ENCODE data around the gene TAF11L4. TPM values are rescaled to one million over a fixed set of nuclear protein-coding genes. Genes with fewer than 3 reads are reported as not detected.
"Not testable (repeated sequence)": the region's sequence is repeated elsewhere in the genome, so short reads cannot be mapped to it uniquely, and the experiment has no call there.

The TAF11L4 gene
- total and polyA plus RNA-seq, 4 donors: not detected

GRCh38 chr5:17519508-17519907 lies 2.1 kb upstream of the TAF11L4 start:
- not testable (repeated sequence) for H3K27ac ChIP-seq (ENCODE audit: low read depth in 1 of 2, low read length in 1 of 2); H3K4me1 ChIP-seq (ENCODE audit: control insufficient read depth in 5 of 5, insufficient read depth in 5 of 5, low read length in 5 of 5); H3K27me3 ChIP-seq (ENCODE audit: control insufficient read depth in 3 of 3, insufficient read depth in 3 of 3, low read length in 2 of 3); H3K36me3 ChIP-seq (ENCODE audit: control insufficient read depth in 4 of 4, insufficient read depth in 4 of 4, low read length in 4 of 4); H3K4me3 ChIP-seq; ATAC-seq (ENCODE audit: insufficient read depth, low FRiP score); H3K9me3 ChIP-seq (ENCODE audit: control insufficient read depth in 4 of 4, insufficient read depth in 3 of 4, low read length in 3 of 4); DNase-seq; H3K9ac ChIP-seq (ENCODE audit: insufficient read depth in 1 of 2, low read length in 2 of 2)
- WGBS, 2 donors: 91 to 96% methylated on average over 8 of the region's 14 CpGs

- H3K4me3 ChIP-seq; ATAC-seq (ENCODE audit: insufficient read depth, low FRiP score); H3K9me3 ChIP-seq (ENCODE audit: control insufficient read depth in 4 of 4, insufficient read depth in 3 of 4, low read length in 3 of 4); H3K27ac ChIP-seq (ENCODE audit: low read depth in 1 of 2, low read length in 1 of 2); H3K9ac ChIP-seq (ENCODE audit: insufficient read depth in 1 of 2, low read length in 2 of 2); H3K27me3 ChIP-seq (ENCODE audit: control insufficient read depth in 3 of 3, insufficient read depth in 3 of 3, low read length in 2 of 3); H3K4me1 ChIP-seq (ENCODE audit: control insufficient read depth in 5 of 5, insufficient read depth in 5 of 5, low read length in 5 of 5); H3K36me3 ChIP-seq (ENCODE audit: control insufficient read depth in 4 of 4, insufficient read depth in 4 of 4, low read length in 4 of 4); DNase-seq: not testable (repeated sequence)
- WGBS, 2 donors: no CpG with 5 or more reads among the region's 15 CpGs
Measured at GRCh38 chr5:17524935-17525334, 3.3 kb downstream of the TAF11L4 start, which contains the start of gene TAF11L5. Gene TAF11L5, plus strand, starts transcription at chr5:17525235.

GRCh38 chr5:17526504-17526903 lies 4.9 kb downstream of the TAF11L4 start:
- WGBS, 2 donors: 93 to 96% methylated on average over 9 of the region's 17 CpGs
- not testable (repeated sequence) for H3K9ac ChIP-seq (ENCODE audit: insufficient read depth in 1 of 2, low read length in 2 of 2); H3K27ac ChIP-seq (ENCODE audit: low read depth in 1 of 2, low read length in 1 of 2); H3K9me3 ChIP-seq (ENCODE audit: control insufficient read depth in 4 of 4, insufficient read depth in 3 of 4, low read length in 3 of 4); H3K36me3 ChIP-seq (ENCODE audit: control insufficient read depth in 4 of 4, insufficient read depth in 4 of 4, low read length in 4 of 4); ATAC-seq (ENCODE audit: insufficient read depth, low FRiP score); DNase-seq; H3K4me3 ChIP-seq; H3K27me3 ChIP-seq (ENCODE audit: control insufficient read depth in 3 of 3, insufficient read depth in 3 of 3, low read length in 2 of 3); H3K4me1 ChIP-seq (ENCODE audit: control insufficient read depth in 5 of 5, insufficient read depth in 5 of 5, low read length in 5 of 5)

- ATAC-seq (ENCODE audit: insufficient read depth, low FRiP score); H3K4me1 ChIP-seq (ENCODE audit: control insufficient read depth in 5 of 5, insufficient read depth in 5 of 5, low read length in 5 of 5); H3K27ac ChIP-seq (ENCODE audit: low read depth in 1 of 2, low read length in 1 of 2); H3K27me3 ChIP-seq (ENCODE audit: control insufficient read depth in 3 of 3, insufficient read depth in 3 of 3, low read length in 2 of 3); H3K36me3 ChIP-seq (ENCODE audit: control insufficient read depth in 4 of 4, insufficient read depth in 4 of 4, low read length in 4 of 4); H3K9me3 ChIP-seq (ENCODE audit: control insufficient read depth in 4 of 4, insufficient read depth in 3 of 4, low read length in 3 of 4); H3K9ac ChIP-seq (ENCODE audit: insufficient read depth in 1 of 2, low read length in 2 of 2); H3K4me3 ChIP-seq; DNase-seq: not testable (repeated sequence)
- WGBS, 2 donors: no CpG with 5 or more reads among the region's 15 CpGs
Measured at GRCh38 chr5:17528369-17528768, 6.8 kb downstream of the TAF11L4 start, which contains the start of gene TAF11L6. Gene TAF11L6, plus strand, starts transcription at chr5:17528669.

Small RNA genes within 50 kb of the gene (small RNA-seq; reads per million reads assigned to genes)
- not detected for gene AC106774.3 (ENCODE audit: low replicate concordance)

Other genes starting within 250 kb of the TAF11L4 start
- not detected for gene TAF11L2, start 23.6 kb upstream of the TAF11L4 start, total RNA-seq
- under 1 TPM in 1 of 2 donors, not detected in 1; 0.29 TPM for gene TAF11L2, start 23.6 kb upstream of the TAF11L4 start, polyA plus RNA-seq
- not detected for gene TAF11L3, start 3.4 kb upstream of the TAF11L4 start, total RNA-seq
- not detected for gene TAF11L3, start 3.4 kb upstream of the TAF11L4 start, polyA plus RNA-seq
- not detected for gene TAF11L5, start 3.4 kb downstream of the TAF11L4 start, total RNA-seq
- gene TAF11L5, start 3.4 kb downstream of the TAF11L4 start, polyA plus RNA-seq: not detected
- gene TAF11L6, start 6.9 kb downstream of the TAF11L4 start, total RNA-seq: not detected
- gene TAF11L6, start 6.9 kb downstream of the TAF11L4 start, polyA plus RNA-seq: not detected
- not detected for gene TAF11L7, start 64.0 kb downstream of the TAF11L4 start, total RNA-seq
- not detected for gene TAF11L7, start 64.0 kb downstream of the TAF11L4 start, polyA plus RNA-seq
- not detected for gene TAF11L8, start 69.2 kb downstream of the TAF11L4 start, total RNA-seq
- gene TAF11L8, start 69.2 kb downstream of the TAF11L4 start, polyA plus RNA-seq: not detected
- gene TAF11L9, start 72.6 kb downstream of the TAF11L4 start, total RNA-seq: not detected
- not detected for gene TAF11L9, start 72.6 kb downstream of the TAF11L4 start, polyA plus RNA-seq
- gene TAF11L10, start 76.0 kb downstream of the TAF11L4 start, total RNA-seq: not detected
- not detected for gene TAF11L10, start 76.0 kb downstream of the TAF11L4 start, polyA plus RNA-seq
- gene TAF11L11, start 82.4 kb downstream of the TAF11L4 start, total RNA-seq: not detected
- gene TAF11L11, start 82.4 kb downstream of the TAF11L4 start, polyA plus RNA-seq: not detected
- not detected for gene TAF11L12, start 88.6 kb downstream of the TAF11L4 start, total RNA-seq
- not detected for gene TAF11L12, start 88.6 kb downstream of the TAF11L4 start, polyA plus RNA-seq
- not detected for gene TAF11L13, start 110.3 kb downstream of the TAF11L4 start, total RNA-seq
- gene TAF11L13, start 110.3 kb downstream of the TAF11L4 start, polyA plus RNA-seq: not detected
- not detected for gene TAF11L14, start 112.7 kb downstream of the TAF11L4 start, total RNA-seq
- gene TAF11L14, start 112.7 kb downstream of the TAF11L4 start, polyA plus RNA-seq: not detected

All from lung (tissue), 11 donors.